CD14-positive monocyte (primary cell): ENCODE data around the gene LONRF2. TPM values are rescaled to one million over a fixed set of nuclear protein-coding genes. Genes with fewer than 3 reads are reported as not detected.

ENCODE experiments used
- DNase-seq, 3 donors: peaks; one replicate each; pipeline ENCODE4 v3.0.0-alpha.2; 2011 to 2022
- H2AFZ ChIP-seq: 2 replicates; pipeline ENCODE4 v1.6.0; 2012; ENCODE audit warnings: mild to moderate bottlenecking, low read depth, low read length, inconsistent platforms; ENCODE audit not compliant: insufficient read depth, poor library complexity, severe bottlenecking
- H3K27ac ChIP-seq, 2 donors: 1 replicate in 1 of 2; 2 replicates in 1 of 2; pipeline ENCODE4 v1.5.1; 2012 to 2013; ENCODE audit warnings: low read length in 2 of 2, control low read depth in 1 of 2, inconsistent platforms in 1 of 2, low read depth in 1 of 2, mild to moderate bottlenecking in 1 of 2
- H3K27me3 ChIP-seq, 2 donors: one replicate each; pipeline versions ENCODE4 v1.6.0 to v1.6.1; 2011 to 2013; ENCODE audit warnings: low read length in 2 of 2; ENCODE audit not compliant: control insufficient read depth in 2 of 2, insufficient read depth in 2 of 2
- H3K36me3 ChIP-seq, 2 donors: replicated peaks in 1 of 2; 1 replicate in 1 of 2; 2 replicates in 1 of 2; pipeline versions ENCODE4 v1.5.1 to v1.6.1; 2012 to 2013; ENCODE audit warnings: low read length in 2 of 2, control low read depth in 1 of 2, inconsistent platforms in 1 of 2, mild to moderate bottlenecking in 1 of 2; ENCODE audit not compliant: insufficient read depth in 2 of 2, control insufficient read depth in 1 of 2
- H3K4me1 ChIP-seq, 2 donors: 1 replicate in 1 of 2; 2 replicates in 1 of 2; pipeline versions ENCODE4 v1.5.1 to v1.6.1; 2012 to 2013; ENCODE audit warnings: low read length in 2 of 2, control low read depth in 1 of 2, inconsistent platforms in 1 of 2, mild to moderate bottlenecking in 1 of 2, moderate library complexity in 1 of 2; ENCODE audit not compliant: insufficient read depth in 2 of 2, control insufficient read depth in 1 of 2
- H3K4me2 ChIP-seq: replicated peaks from 2 replicates; pipeline ENCODE3; 2012; ENCODE audit warnings: low read length, moderate library complexity, mild to moderate bottlenecking; ENCODE audit not compliant: poor library complexity, severe bottlenecking; ENCODE audit errors: extremely low read depth
- H3K4me3 ChIP-seq, 3 experiments: fragments of 200-600 bp in 1 of 3; sonication (generic) in 1 of 3; replicated peaks in 1 of 3; 1 replicate in 2 of 3; 2 replicates in 1 of 3; pipeline ENCODE4 v1.5.1; 2011 to 2013; ENCODE audit warnings: low read length in 3 of 3, mild to moderate bottlenecking in 3 of 3, control low read depth in 2 of 3, low read depth in 2 of 3, inconsistent platforms in 1 of 3, moderate library complexity in 1 of 3
- H3K79me2 ChIP-seq: 2 replicates; pipeline ENCODE4 v1.6.0; 2012; ENCODE audit warnings: mild to moderate bottlenecking, control low read depth, inconsistent platforms, low read length, moderate library complexity; ENCODE audit not compliant: insufficient read depth
- H3K9ac ChIP-seq: 2 replicates; pipeline ENCODE4 v1.6.0; 2017; ENCODE audit warnings: low read length, mild to moderate bottlenecking; ENCODE audit not compliant: insufficient read depth, poor library complexity, severe bottlenecking
- H3K9me3 ChIP-seq, 2 donors: replicated peaks in 1 of 2; 1 replicate in 1 of 2; 2 replicates in 1 of 2; pipeline versions ENCODE4 v1.5.1 to v1.6.1; 2012 to 2013; ENCODE audit warnings: low read length in 2 of 2, control low read depth in 1 of 2; ENCODE audit not compliant: control insufficient read depth in 1 of 2, insufficient read depth in 1 of 2
- H4K20me1 ChIP-seq: 2 replicates; pipeline ENCODE4 v1.6.0; 2012; ENCODE audit warnings: mild to moderate bottlenecking, low read length, control low read depth, moderate library complexity; ENCODE audit not compliant: insufficient read depth
- H3K27ac Mint-ChIP-seq, 7 donors: one replicate each; pipeline ENCODE4 v1.8.0; 2020; ENCODE audit warnings: mild to moderate bottlenecking in 7 of 7, mixed read lengths in 7 of 7, moderate library complexity in 6 of 7, inconsistent platforms in 2 of 7
- H3K27me3 Mint-ChIP-seq, 3 donors: one replicate each; pipeline ENCODE4 v1.8.0; 2021 to 2022; ENCODE audit warnings: low read depth in 3 of 3, mild to moderate bottlenecking in 3 of 3, mixed read lengths in 3 of 3, moderate library complexity in 3 of 3, inconsistent platforms in 1 of 3
- H3K36me3 Mint-ChIP-seq, 2 donors: one replicate each; pipeline ENCODE4 v1.8.0; 2020; ENCODE audit warnings: mixed read lengths in 2 of 2, inconsistent platforms in 1 of 2, mild to moderate bottlenecking in 1 of 2
- H3K4me1 Mint-ChIP-seq: one replicate; pipeline ENCODE4 v1.8.0; 2020; ENCODE audit warnings: mild to moderate bottlenecking, mixed read lengths
- H3K4me3 Mint-ChIP-seq, 2 donors: one replicate each; pipeline ENCODE4 v1.8.0; 2020; ENCODE audit warnings: mild to moderate bottlenecking in 2 of 2, mixed read lengths in 2 of 2, moderate library complexity in 1 of 2
- H3K9me3 Mint-ChIP-seq, 7 donors: one replicate each; pipeline ENCODE4 v1.8.0; 2020 to 2022; ENCODE audit warnings: mixed read lengths in 7 of 7, mild to moderate bottlenecking in 6 of 7, moderate library complexity in 6 of 7, inconsistent platforms in 2 of 7
- CTCF ChIP-seq: fragments of 200-600 bp; IDR thresholded peaks from one replicate; pipeline ENCODE4 v1.8.0; 2022; ENCODE audit warnings: antibody characterized with exemption, mild to moderate bottlenecking
- WGBS: methylation state at CpG from one replicate; pipeline ENCODE4 v1.1.5; 2013; ENCODE audit warnings: missing lambda C conversion rate; ENCODE audit not compliant: insufficient coverage; 5-methylcytosine and 5-hydroxymethylcytosine counted together
- intact Hi-C, 2 donors: fragments of 100-400 bp; cut with micrococcal nuclease; formaldehyde crosslinking; loops; one replicate each; pipeline versions ENCODE4 v1.15.0 to v1.15.1; 2023
- polyA plus RNA-seq, 3 donors: library from polyadenylated mRNA; depleted of rRNA in 1 of 3; unstranded in 2 of 3; stranded (reverse) in 1 of 3; fragments of 300-500 nt in 2 of 3; fragments of >200 nt in 1 of 3; fragmentation: Illumina TruSeq in 2 of 3; gene quantifications; 1 replicate in 2 of 3; 2 replicates in 1 of 3; pipeline ENCODE4 v1.2.3, GENCODE V29; 2012 to 2021

The LONRF2 gene
- polyA plus RNA-seq, 3 donors, result not detected

DNA sequence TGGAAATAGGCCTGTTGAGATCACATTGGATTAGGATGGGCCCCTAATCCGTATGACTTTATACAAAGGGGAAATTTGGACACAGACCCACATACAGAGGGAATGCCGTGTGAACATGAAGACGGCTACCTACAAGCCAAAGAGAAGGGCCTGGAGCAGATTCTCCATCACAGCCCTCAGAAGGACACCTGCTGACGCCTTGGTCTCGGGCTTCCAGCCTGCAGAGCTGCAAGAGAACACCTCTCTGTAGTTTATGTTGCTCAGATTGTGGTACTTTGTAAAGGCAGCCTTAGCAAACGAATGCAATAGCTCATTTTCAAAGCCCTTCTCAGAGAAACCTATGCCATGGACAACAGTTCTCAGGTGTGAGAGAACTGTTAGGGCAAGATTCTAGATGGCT lies 86.1 kb downstream of the LONRF2 start:
- Histone ChIP-seq H3K4me1 (peaks cover 9 to 11% of the 10 kb centered on the region in 2 donors), H3K36me3 (no peaks in the 10 kb centered on the region), H3K27ac (no peak overlapping the region), H3K79me2 (no peaks in the 10 kb centered on the region), H3K27me3 (no peaks in the 10 kb centered on the region), H3K4me3 (no peak overlapping the region), H3K9me3 (no peaks in the 10 kb centered on the region), H3K9ac (no peak overlapping the region), H4K20me1 (no peaks in the 10 kb centered on the region), H3K4me2 (no peak overlapping the region), H2AFZ (no peak overlapping the region)
- no peak for TF ChIP-seq CTCF
- peaks cover 15% of the 10 kb centered on the region for H3K4me1 Mint-ChIP-seq
- peaks cover 0 to 3% (median 0%) of the 10 kb centered on the region in 7 donors for H3K9me3 Mint-ChIP-seq
- intact Hi-C loops, result loop anchor here in 1 of 2 donors (10.0 kb wide), 1 partner anchor 121 kb away; no protein-coding TSS in a partner anchor
- H3K27me3 Mint-ChIP-seq, result peaks cover 2 to 6% (median 3%) of the 10 kb centered on the region in 3 donors
- no peak overlapping the region for H3K4me3 Mint-ChIP-seq
- no peak for DNase-seq
- WGBS, result no CpG with 5 or more reads among the region's 6 CpGs
- no peaks in the 10 kb centered on the region for H3K36me3 Mint-ChIP-seq
- no peak overlapping the region for H3K27ac Mint-ChIP-seq

DNA sequence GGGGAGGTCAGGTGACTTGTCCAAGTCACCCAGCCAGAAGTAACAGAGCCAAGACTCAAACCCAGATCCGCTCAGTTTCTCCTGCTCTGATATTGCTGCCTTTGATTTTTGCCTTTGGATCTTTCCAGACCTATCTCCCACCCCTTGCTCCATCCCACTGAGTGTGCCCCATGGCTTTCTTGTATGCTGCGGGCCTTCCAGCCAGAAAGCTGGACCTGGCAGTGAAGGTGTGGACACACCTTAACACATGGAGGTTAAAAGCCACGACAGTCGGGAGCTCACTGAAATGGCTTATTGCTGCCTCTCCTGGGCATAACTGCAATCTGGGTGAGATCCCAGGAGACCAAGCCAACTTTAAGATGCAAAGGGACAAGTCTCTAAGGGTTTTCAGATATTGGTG lies 86.7 kb downstream of the LONRF2 start:
- TF ChIP-seq CTCF, result no peak
- H3K4me3 Mint-ChIP-seq, result peak overlapping the region in 1 of 2 donors; percentile 44
- no peak overlapping the region for H3K27ac Mint-ChIP-seq
- Histone ChIP-seq H3K9me3 (no peaks in the 10 kb centered on the region), H3K27me3 (no peaks in the 10 kb centered on the region), H3K27ac (no peak overlapping the region), H4K20me1 (no peaks in the 10 kb centered on the region), H3K79me2 (no peaks in the 10 kb centered on the region), H3K4me1 (peaks cover 9 to 11% of the 10 kb centered on the region in 2 donors), H2AFZ (peak overlapping the region; percentile 31), H3K4me2 (no peak overlapping the region), H3K36me3 (no peaks in the 10 kb centered on the region), H3K4me3 (no peak overlapping the region), H3K9ac (no peak overlapping the region)
- no peaks in the 10 kb centered on the region for H3K36me3 Mint-ChIP-seq
- peaks cover 0 to 4% (median 0%) of the 10 kb centered on the region in 7 donors for H3K9me3 Mint-ChIP-seq
- peaks cover 15% of the 10 kb centered on the region for H3K4me1 Mint-ChIP-seq
- peaks cover 2 to 3% (median 2%) of the 10 kb centered on the region in 3 donors for H3K27me3 Mint-ChIP-seq
- intact Hi-C loops, result loop anchor here in 1 of 2 donors (10.0 kb wide), 1 partner anchor 121 kb away; no protein-coding TSS in a partner anchor
- 100% methylated on average over 3 of the region's 4 CpGs for WGBS
- DNase-seq, result no peak
